ENCODE results near the gene AIFM1.

Gene AIFM1

GRCh38 chrX:130118441-130119311 is 47.0 kb downstream of the AIFM1 start:
- DNase-seq, result peak; percentile 83

DNA sequence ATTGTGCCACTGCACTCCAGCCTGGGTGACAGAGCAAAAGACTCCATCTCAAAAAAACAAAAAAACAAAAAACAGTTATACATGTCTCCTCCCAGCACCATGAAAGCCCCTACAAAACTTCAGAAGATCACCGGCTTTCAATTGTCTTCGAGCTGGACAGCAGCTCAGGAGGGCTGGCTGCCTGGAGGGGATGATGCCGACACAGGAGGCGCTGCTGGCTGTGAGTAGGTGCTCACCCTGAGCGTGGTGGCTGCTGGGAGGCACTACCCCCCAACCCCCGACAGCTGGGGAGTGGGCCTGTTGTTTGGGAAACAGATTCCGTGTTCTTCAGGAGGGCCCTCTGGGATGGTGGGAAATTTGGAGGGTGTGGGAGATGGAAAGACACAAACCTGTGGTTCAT is 48.5 kb downstream of the AIFM1 start:
- DNase-seq, result no peak

- peak; percentile 31 for DNase-seq
Measured at GRCh38 chrX:130115119-130115885, 50.3 kb downstream of the AIFM1 start.

GRCh38 chrX:130114141-130114588 is 51.5 kb downstream of the AIFM1 start:
- DNase-seq, result no peak

DNA sequence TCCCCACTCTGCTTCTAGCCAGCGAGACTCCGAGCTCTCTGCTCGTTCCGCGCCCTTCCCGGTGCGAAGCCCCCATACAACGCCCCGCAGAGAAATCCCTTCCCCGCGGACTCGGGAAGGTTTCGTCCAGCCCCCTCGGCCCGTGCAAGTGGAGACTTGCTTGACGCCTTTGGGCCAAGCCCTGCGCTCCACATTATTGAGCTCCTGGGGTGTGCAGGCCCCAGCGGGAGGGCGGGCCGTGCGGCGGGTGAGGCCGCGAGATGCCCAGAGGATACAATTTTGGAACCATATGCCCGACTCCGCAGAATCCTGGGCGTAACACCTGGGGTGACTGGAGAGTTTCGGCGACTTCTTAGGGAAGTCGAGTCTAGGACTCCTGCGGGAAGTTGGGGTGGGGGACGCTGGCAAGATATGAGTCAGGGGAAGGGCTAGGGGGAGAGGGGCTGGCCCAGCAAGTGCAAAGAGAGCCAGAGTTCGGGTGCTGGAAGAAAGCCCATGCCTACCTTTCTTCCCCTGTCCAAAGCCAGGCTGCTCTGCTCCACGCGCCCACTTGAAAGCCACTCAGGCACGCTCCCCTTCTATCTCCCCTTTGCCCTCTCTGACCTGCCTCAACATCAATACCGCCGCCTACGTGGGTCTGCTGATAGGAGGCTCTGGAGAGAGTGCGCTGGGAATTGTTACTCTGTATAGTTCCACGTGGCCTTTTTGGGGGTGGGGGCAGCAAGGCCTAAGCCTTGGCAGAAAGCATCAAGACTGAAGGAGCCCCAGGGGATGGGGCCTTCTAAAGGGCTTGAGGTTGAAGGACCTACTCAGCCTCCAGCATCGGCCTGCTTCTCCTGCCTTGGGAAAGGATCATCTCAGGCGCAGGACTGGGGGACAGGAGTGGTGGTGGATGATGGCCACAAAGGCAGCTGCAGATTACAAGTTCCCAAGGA is 54.2 kb downstream of the AIFM1 start:
- peak; percentile 8 for DNase-seq

DNA sequence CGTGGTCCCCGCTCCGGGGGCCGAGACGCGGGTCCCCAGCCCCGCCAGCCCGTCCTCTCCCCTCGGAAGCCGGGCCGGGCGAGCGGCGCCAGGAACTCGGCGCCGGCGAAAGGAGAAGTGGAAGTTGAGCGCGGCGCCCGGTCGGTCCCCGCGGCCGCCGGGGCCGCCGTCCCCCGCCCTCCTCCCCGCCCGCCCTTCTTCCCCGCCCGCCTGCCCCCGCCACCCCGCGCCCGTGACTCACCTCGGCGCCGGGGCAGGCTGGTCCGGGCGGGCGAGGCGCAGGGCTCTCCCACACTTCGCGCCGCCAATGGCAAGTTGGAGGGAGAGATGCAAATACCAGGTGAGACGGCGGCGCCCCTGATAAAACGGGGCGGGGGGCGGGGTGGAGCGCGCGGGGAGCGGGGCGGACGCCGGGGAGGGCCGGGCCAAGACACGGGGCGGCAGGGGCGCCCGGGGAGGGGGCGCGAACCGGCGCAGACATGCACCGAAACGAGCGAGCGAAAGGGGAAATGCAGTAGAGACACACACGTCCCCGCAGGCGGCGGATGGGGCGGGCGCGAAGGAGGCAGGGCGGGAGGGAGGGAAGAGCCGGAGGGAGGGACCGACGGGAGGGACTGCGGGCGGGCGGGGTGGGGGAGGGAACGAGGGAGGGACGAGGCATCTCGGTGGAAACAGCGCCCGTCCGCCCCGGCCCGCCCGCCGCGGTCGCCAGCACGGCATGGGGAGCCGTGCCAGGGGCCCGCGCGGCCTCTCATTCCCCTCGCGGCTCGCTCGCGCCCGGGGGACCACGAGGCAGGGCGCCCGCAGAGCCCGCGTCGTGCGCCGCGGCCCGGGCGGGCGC is 55.0 kb downstream of the AIFM1 start, which contains the start of gene ELF4:
TSS of gene ELF4 (minus strand) at position 119 of the 841 bp plus-strand sequence. CDS start 29,167 bp downstream, outside the sequence.
- peak; percentile 75 for DNase-seq

DNA sequence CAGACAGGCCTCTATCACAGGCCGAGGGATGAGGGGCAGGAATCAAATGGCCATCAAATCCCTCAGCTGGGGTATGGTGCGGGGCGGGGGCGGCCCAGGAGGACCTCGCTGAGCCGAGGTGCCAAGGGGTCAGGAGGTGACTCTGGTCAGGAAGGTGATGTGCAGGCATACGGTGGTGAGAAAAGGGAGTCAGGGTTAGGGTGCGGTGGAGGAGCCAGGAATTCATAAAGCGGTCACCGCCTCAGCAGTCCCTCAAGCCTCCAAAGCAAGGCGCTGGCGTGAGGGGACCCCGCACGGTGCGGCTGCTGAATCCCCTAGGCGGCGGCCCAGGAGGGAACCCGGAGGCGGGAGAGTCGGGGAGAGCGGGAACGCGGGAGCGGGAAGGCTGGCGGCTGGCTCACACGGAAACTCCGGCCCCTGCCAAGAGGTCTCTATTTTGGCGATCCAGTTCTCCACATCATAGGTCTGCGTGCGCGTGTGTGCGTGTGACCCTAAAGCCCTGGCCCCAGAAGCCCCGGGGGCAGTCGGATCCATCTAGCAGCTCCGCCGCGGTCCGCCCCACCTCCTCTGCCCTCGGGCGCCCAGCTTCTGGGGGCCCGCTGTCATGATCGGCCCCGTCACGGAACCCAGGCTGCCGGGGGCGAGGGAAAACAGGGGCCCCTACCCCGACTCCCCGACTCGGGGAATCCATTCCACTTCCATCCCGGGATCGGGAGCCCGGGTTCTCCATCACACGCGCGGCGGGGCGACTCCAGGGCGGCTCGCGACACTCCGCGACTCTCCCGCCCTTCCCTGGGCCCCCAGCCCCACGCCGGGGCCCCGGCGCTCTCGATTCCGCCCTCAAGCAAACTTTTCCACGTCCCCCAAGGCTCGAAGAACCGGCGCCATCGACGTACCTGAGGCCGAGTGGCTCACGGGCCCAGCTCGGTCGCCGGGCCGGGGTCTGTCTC is 55.9 kb downstream of the AIFM1 start:
- DNase-seq, result peak; percentile 8

DNA sequence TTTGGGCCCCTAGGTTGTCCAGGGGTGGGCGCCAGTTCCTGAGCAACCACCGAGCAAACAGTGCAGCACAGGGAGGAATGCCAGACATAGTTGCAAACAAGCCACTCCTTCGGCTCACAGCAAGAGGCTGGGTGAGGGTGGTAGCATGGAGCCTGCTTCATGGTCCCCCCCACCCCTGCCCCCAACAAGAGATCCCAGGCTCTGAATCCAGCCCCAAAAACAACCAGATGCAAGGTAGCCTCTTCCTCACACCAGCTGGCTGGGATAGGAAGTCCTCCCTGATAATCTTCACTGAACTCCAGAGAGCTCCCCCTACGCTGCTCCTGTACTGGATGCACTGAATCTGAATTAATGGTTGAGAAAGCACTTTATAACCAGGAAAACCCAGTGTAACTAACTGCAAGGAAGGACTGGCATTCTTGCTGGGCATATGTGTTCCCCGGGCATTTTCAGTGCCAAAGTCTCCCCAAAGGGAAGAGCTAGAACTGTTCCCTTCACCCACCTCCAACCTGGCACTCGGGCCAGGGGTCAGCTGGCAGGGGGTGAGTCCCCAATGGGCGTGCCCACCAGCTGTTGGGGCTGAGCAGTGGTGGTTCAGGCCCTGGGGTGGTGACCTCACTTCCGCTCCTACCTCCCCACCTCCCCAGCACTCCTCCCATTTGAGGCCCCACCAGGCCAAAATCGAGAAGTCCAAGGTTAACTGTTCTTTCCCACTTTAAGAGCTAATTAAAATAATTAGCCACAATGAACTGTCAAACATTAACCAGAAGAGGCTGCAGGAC is 56.8 kb downstream of the AIFM1 start:
- DNase-seq, result peak; percentile 40

DNA sequence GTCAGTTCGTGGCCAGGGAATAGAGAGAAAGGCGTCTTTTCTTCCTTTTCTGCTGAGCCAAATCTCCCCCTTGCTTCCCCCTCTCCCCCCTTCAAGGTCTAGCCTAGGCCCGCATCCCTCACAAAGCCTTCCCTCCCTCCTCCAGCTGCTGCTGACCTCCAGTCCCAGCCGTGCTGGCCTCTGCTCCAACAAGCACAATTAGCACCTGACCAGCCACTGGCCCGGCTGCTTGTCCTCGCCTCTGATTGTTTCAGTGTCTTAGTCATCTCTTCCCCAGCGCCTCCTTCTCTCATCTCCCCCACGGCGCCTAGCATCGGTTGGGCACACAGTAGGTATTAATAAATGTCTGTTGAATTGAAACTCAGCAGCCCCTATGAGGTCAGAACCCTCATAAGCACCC is 59.6 kb downstream of the AIFM1 start:
- no peak for DNase-seq

GRCh38 chrX:130105244-130105643 is 60.4 kb downstream of the AIFM1 start:
- DNase-seq, result no peak

GRCh38 chrX:130103605-130104004 is 62.0 kb downstream of the AIFM1 start:
- no peak for DNase-seq

DNA sequence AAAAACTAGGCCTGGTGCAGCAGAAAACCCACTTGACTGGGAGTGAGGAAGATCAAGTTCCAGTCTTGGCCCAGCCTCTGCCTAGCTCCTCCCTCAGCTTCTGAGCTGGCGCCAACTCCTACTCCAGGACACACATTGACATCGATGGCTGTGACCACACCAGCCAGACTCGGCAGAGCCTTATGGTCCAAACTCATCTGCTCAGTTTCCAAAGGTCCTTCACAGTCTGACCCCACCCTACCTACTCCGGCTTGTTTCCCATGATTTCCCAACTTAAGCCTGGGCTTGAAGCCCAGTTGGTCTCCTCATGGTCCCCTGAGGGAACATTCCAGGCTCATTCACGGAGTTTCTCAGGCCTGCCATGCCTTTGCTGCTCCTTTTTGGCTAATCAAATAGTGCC is 65.5 kb downstream of the AIFM1 start:
- peak; percentile 71 for DNase-seq

DNA sequence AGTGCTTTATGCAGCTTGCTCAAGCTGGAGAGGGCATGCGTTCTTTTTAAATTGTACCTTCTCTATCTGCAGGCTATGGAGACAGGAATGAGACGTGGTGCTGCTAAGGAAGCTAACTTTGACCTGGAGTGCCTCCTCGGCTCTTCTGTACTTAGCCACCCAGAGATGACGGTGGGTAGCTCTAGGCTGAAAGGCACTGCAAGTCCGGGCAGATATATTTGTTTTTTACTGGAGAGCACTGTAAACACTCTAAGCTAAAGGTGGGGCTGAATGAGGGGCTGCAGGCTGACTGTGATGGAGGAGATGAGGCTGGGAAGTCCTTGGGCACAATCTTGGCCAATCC is 67.5 kb downstream of the AIFM1 start:
- no peak for DNase-seq

DNA sequence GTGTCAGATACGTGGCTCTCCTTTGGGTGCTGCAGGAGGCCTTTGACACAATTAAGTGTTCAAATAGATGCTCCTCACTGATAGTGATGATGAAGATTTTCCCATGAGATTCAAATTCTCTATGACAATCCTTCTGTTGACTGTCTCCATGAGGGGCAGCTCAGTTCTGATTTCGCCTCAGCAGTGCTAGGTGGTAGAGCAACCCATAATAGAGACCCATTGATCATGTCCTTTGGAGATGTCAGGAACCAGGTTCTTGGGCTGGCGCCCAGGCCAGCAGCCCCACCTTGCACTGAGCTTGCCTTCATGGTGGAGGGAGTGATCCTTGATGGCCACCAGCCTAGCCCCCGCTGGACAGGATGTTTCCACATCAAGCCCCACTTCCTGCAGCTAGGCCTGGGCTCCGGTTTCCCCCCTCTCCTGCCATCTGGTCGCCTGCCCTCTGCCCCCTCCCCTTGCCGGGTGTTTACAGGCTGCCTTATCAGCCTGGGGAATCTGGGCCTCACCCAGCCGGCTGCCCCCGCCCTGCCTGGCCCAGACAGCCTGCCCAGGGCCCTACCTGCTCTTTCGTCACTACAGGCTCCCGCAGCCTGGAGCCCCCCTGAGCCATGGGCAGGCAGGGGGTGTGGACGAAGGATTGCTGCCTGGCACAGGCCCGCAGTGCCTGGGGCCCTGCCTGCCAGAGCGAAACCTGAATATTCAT is 68.0 kb downstream of the AIFM1 start:
- DNase-seq, result no peak

DNA sequence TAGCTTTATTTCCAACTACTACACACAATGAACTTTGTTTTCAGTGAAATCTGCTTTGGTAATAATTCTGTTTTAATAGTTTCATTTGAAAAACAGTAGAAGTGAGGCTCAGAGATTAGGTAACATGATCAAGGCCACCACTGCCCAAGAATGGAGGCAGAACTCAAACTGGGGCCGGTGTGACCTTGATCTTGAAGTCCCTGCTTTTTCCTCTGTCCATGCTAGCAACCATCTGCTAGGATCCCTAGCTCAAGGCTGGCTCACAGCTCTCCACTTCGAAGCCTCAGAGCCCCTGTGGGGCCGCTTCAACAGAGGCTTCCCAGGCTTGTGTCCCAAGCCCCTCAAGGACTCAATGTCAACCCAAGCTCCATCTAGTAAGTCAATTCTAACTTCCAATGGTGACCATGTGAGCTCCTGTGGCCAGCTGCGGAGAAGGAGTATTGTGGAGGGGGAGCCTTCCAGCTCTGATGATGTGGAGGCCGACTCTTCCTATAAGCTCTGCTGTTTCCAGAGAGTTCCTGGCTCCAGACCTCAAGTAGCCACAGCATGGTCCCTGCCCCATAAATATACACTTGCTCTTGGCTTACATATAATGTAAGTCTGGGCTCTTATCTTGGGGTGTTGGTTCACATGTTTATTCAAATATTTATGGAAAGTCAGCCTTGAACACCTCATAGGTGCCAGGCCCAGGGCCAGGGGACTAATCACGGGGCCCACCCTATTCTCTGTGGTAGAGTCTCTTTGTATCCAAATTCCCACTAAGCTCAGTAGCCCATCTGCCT is 70.2 kb downstream of the AIFM1 start:
- DNase-seq, result no peak

DNA sequence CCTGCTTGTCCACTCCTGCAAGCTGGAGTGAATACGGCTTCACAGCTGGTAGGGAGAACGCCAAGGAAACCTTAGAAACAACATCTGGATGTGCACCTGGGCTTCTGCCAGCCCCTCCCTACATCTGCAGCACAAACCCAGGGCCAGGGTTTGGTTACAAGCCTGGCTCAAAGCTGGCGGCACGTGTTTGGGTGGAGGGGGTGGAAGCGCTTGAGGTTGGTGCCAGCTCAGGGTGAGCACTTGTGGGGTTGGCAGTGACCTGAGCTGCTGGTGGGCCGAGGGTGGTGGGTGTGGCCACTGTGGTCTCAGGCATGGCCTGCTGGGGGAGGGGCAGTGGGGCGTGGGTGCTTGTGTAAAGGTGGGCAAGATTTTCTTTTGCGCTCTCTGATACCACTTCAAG is 70.9 kb downstream of the AIFM1 start:
- DNase-seq, result no peak

GRCh38 chrX:130093271-130093670 is 72.4 kb downstream of the AIFM1 start:
- DNase-seq, result no peak

DNA sequence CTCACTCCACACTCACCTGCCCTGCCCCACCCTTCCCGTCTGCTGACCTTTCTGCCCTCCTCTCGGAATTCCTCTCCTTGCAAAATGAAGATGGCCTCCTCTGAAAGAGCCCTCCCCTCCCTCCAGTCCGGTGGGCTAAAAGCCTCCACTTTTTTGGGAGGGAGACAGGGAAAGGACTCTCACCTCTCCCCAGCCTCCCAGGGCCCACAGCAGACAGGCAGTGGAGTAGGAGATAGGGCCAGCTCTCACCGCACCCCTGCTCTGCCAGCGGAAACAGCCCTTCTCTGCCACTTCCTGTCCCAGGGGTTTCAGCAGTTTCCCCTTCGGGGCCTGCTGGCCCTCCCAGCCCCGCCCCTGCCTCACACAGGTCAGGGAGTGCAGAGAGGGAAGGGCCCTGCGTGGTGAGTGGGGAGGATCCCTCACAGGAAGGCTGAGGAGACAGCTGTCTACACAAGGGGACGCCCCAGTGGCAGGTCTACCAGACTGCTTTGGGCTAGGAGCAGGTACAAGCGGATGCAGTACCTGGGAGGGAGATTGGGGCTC is 73.6 kb downstream of the AIFM1 start:
- no peak for DNase-seq

Measured in fibroblast of skin of right biceps (primary cell).